H1 (cell line): ENCODE measurements around the gene CHD9. TPM values are rescaled to one million over a fixed set of nuclear protein-coding genes. Genes with fewer than 3 reads are reported as not detected.

Source experiments
- CTCF ChIA-PET: fragments of 300-600 bp; sonication (Branson Sonifier 250); formaldehyde crosslinking; loops from one replicate; lab custom pipeline; 2021; ENCODE audit not compliant: partially characterized antibody; lab: Charles Lee
- POLR2A ChIA-PET: fragments of 300-600 bp; sonication (Branson Sonifier 250); formaldehyde crosslinking; loops from one replicate; lab custom pipeline; 2021; ENCODE audit warnings: inconsistent platforms; ENCODE audit not compliant: partially characterized antibody; lab: Charles Lee
- DNase-seq, 2 experiments: peaks; one replicate each; pipeline versions ENCODE4 v3.0.0 to v3.0.0-alpha.2; 2010 to 2022; ENCODE audit warnings: low spot score in 2 of 2, low read depth in 1 of 2, mixed read lengths in 1 of 2
- FAIRE-seq: peaks from 2 replicates; lab custom pipeline; 2011; peaks lifted over from hg19 to GRCh38; lab: Jason Lieb, UNC
- H2AFZ ChIP-seq: 2 replicates; pipeline ENCODE4 v1.8.1; 2012; ENCODE audit warnings: low read length, inconsistent platforms
- H2AK5ac ChIP-seq: 2 replicates; pipeline ENCODE4 v1.6.1; 2013; ENCODE audit warnings: low read depth, low read length
- H2BK120ac ChIP-seq: replicated peaks from 2 replicates; pipeline ENCODE3; 2013; ENCODE audit warnings: low read depth, low read length, inconsistent platforms
- H2BK12ac ChIP-seq: 2 replicates; pipeline ENCODE4 v1.6.1; 2013; ENCODE audit warnings: low read depth, low read length
- H2BK15ac ChIP-seq: 2 replicates; pipeline ENCODE4 v1.6.1; 2013; ENCODE audit warnings: low read length
- H2BK20ac ChIP-seq: 2 replicates; pipeline ENCODE4 v1.6.1; 2013; ENCODE audit warnings: low read length
- H2BK5ac ChIP-seq: 2 replicates; pipeline ENCODE4 v1.6.1; 2013; ENCODE audit warnings: low read depth, low read length
- H3K14ac ChIP-seq: 2 replicates; pipeline ENCODE4 v1.6.1; 2013; ENCODE audit warnings: inconsistent platforms; ENCODE audit not compliant: insufficient read length
- H3K18ac ChIP-seq: 2 replicates; pipeline ENCODE4 v1.6.1; 2013; ENCODE audit warnings: low read length; ENCODE audit errors: extremely low read depth
- H3K23ac ChIP-seq: 2 replicates; pipeline ENCODE4 v1.6.1; 2013; ENCODE audit warnings: inconsistent platforms; ENCODE audit not compliant: insufficient read length
- H3K23me2 ChIP-seq: 2 replicates; pipeline ENCODE4 v1.6.1; 2013; ENCODE audit warnings: low read depth, low read length
- H3K27ac ChIP-seq: 2 replicates; pipeline ENCODE4 v1.6.1; 2011; ENCODE audit warnings: low read depth, low read length, inconsistent platforms
- H3K27me3 ChIP-seq, 4 experiments: replicated peaks in 1 of 4; 1 replicate in 1 of 4; 2 replicates in 3 of 4; pipeline versions ENCODE4 v1.6.1 to v1.8.1; 2011 to 2013; ENCODE audit warnings: low read length in 3 of 4, mild to moderate bottlenecking in 3 of 4, inconsistent platforms in 2 of 4, mixed read lengths in 2 of 4, moderate library complexity in 1 of 4; ENCODE audit not compliant: control insufficient read depth in 3 of 4, insufficient read depth in 3 of 4; ENCODE audit errors: extremely low read depth in 1 of 4
- H3K36me3 ChIP-seq, 4 experiments: 2 replicates each; pipeline versions ENCODE4 v1.6.1 to v1.8.1; 2011 to 2013; ENCODE audit warnings: mild to moderate bottlenecking in 4 of 4, low read length in 3 of 4, moderate library complexity in 2 of 4, control low read depth in 1 of 4, inconsistent platforms in 1 of 4; ENCODE audit not compliant: insufficient read depth in 4 of 4, control insufficient read depth in 2 of 4
- H3K4ac ChIP-seq: replicated peaks from 2 replicates; pipeline ENCODE3; 2013; ENCODE audit warnings: low read length, low read depth, mixed read lengths, inconsistent platforms; ENCODE audit not compliant: insufficient read length
- H3K4me1 ChIP-seq, 4 experiments: replicated peaks in 1 of 4; 1 replicate in 1 of 4; 2 replicates in 3 of 4; pipeline versions ENCODE4 v1.6.1 to v1.8.1; 2011 to 2013; ENCODE audit warnings: low read length in 3 of 4, inconsistent platforms in 2 of 4, mixed read lengths in 1 of 4; ENCODE audit not compliant: insufficient read depth in 4 of 4, control insufficient read depth in 3 of 4
- H3K4me2 ChIP-seq, 2 experiments: 2 replicates each; pipeline versions ENCODE4 v1.6.1 to v1.8.1; 2011 to 2013; ENCODE audit warnings: low read depth in 2 of 2, low read length in 2 of 2, control low read depth in 1 of 2, inconsistent platforms in 1 of 2, mild to moderate bottlenecking in 1 of 2; ENCODE audit not compliant: insufficient read depth in 1 of 2
- H3K4me3 ChIP-seq, 4 experiments: fragments of 200-600, 300-600 bp in 1 of 4; sonication (generic), shearing (Covaris generic), sonication (Bioruptor Twin) in 1 of 4; 2 replicates each; pipeline versions ENCODE4 v1.5.1 to v1.8.1; 2011 to 2016; ENCODE audit warnings: low read length in 4 of 4, low read depth in 3 of 4, control low read depth in 2 of 4, inconsistent platforms in 2 of 4, mild to moderate bottlenecking in 2 of 4, mixed read lengths in 1 of 4, moderate library complexity in 1 of 4; ENCODE audit not compliant: insufficient read depth in 2 of 4; ENCODE audit errors: extremely low read depth in 1 of 4
- H3K56ac ChIP-seq: replicated peaks from 2 replicates; pipeline ENCODE3; 2013; ENCODE audit warnings: low read depth, mild to moderate bottlenecking, mixed read lengths, low read length, inconsistent platforms; ENCODE audit not compliant: insufficient read length
- H3K79me1 ChIP-seq: 2 replicates; pipeline ENCODE4 v1.6.1; 2013; ENCODE audit warnings: low read depth, low read length, control low read depth
- H3K79me2 ChIP-seq, 2 experiments: 2 replicates each; pipeline versions ENCODE4 v1.6.1 to v1.8.1; 2012 to 2013; ENCODE audit warnings: low read length in 2 of 2, mild to moderate bottlenecking in 2 of 2, inconsistent platforms in 1 of 2; ENCODE audit not compliant: insufficient read depth in 2 of 2, control insufficient read depth in 1 of 2
- H3K9ac ChIP-seq, 4 experiments: replicated peaks in 1 of 4; 1 replicate in 1 of 4; 2 replicates in 3 of 4; pipeline versions ENCODE4 v1.6.1 to v1.8.1; 2011 to 2013; ENCODE audit warnings: low read depth in 3 of 4, low read length in 3 of 4, control low read depth in 2 of 4, mild to moderate bottlenecking in 2 of 4, moderate library complexity in 2 of 4, inconsistent platforms in 1 of 4; ENCODE audit errors: extremely low read depth in 1 of 4
- H3K9me3 ChIP-seq, 2 experiments: 2 replicates each; pipeline versions ENCODE4 v1.6.1 to v1.8.1; 2012 to 2013; ENCODE audit warnings: mild to moderate bottlenecking in 2 of 2, moderate library complexity in 2 of 2, control low read depth in 1 of 2, inconsistent platforms in 1 of 2, low read depth in 1 of 2, low read length in 1 of 2, mixed read lengths in 1 of 2; ENCODE audit not compliant: insufficient read depth in 2 of 2
- H4K20me1 ChIP-seq, 2 experiments: replicated peaks in 1 of 2; 2 replicates each; pipeline versions ENCODE3 to v1.8.1; 2011 to 2013; ENCODE audit warnings: inconsistent platforms in 2 of 2, low read length in 2 of 2, mild to moderate bottlenecking in 1 of 2; ENCODE audit not compliant: insufficient read depth in 2 of 2, control insufficient read depth in 1 of 2
- H4K5ac ChIP-seq: 2 replicates; pipeline ENCODE4 v1.6.1; 2013; ENCODE audit warnings: low read length, low read depth, mixed read lengths, inconsistent platforms; ENCODE audit not compliant: insufficient read length
- H4K8ac ChIP-seq: 2 replicates; pipeline ENCODE4 v1.8.0; 2013; ENCODE audit warnings: mild to moderate bottlenecking, moderate library complexity, low read length, inconsistent platforms; ENCODE audit not compliant: insufficient read depth; ENCODE audit errors: extremely low read depth
- H4K91ac ChIP-seq: replicated peaks from 2 replicates; pipeline ENCODE3; 2013; ENCODE audit warnings: low read length, mixed read lengths, inconsistent platforms; ENCODE audit not compliant: insufficient read length
- ATF2 ChIP-seq: IDR thresholded peaks from 2 replicates; pipeline ENCODE4 v1.6.1; 2012; ENCODE audit warnings: low read length, inconsistent platforms
- BRCA1 ChIP-seq: IDR thresholded peaks from 2 replicates; pipeline ENCODE4 v1.6.1; 2012; ENCODE audit warnings: low read depth, low read length, improper control_type of control experiment
- CBX5 ChIP-seq: fragments of 300-800, 300-1000 bp; sonication (generic); IDR thresholded peaks from 2 replicates; pipeline ENCODE4 v1.7.1; 2016; ENCODE audit warnings: antibody characterized with exemption, low read length, low read depth
- GTF2F1 ChIP-seq: IDR thresholded peaks from 2 replicates; pipeline ENCODE4 v1.6.1; 2012; ENCODE audit warnings: low read depth, low read length, improper control_type of control experiment, borderline replicate concordance
- HDAC6 ChIP-seq: IDR thresholded peaks from one replicate; pipeline ENCODE4 v1.7.1; 2012; ENCODE audit warnings: low read depth, mild to moderate bottlenecking, inconsistent platforms, low read length, moderate library complexity
- JUND ChIP-seq: IDR thresholded peaks from 2 replicates; pipeline ENCODE4 v1.6.1; 2011; ENCODE audit warnings: mild to moderate bottlenecking, improper control_type of control experiment, low read length
- MAFK ChIP-seq: IDR thresholded peaks from 2 replicates; pipeline ENCODE4 v1.6.1; 2012; ENCODE audit warnings: low read depth, mild to moderate bottlenecking, improper control_type of control experiment, low read length
- NANOG ChIP-seq: IDR thresholded peaks from 2 replicates; pipeline ENCODE4 v1.6.1; 2011; ENCODE audit warnings: low read length, low read depth, mild to moderate bottlenecking, inconsistent platforms; ENCODE audit not compliant: insufficient read depth, poor library complexity, severe bottlenecking
- SP1 ChIP-seq: IDR thresholded peaks from 2 replicates; pipeline ENCODE4 v1.6.1; 2011; ENCODE audit warnings: low read depth, low read length
- WGBS, 2 experiments: shearing (Covaris generic) in 1 of 2; methylation state at CpG; one replicate each; pipeline versions ENCODE4 v1.1.6 to v1.1.7; 2013 to 2015; ENCODE audit warnings: low lambda C conversion rate in 2 of 2, mixed read lengths in 2 of 2, inconsistent platforms in 1 of 2, low coverage in 1 of 2, missing lambda C conversion rate in 1 of 2; ENCODE audit not compliant: insufficient replicate concordance in 2 of 2, insufficient coverage in 1 of 2, insufficient read length in 1 of 2; ENCODE audit errors: extremely low coverage in 1 of 2, missing lambda C conversion rate in 1 of 2; 5-methylcytosine and 5-hydroxymethylcytosine counted together
- polyA plus RNA-seq, 7 experiments: library from polyadenylated mRNA; depleted of rRNA in 3 of 7; stranded (reverse) in 5 of 7; unstranded in 2 of 7; fragments of >200 nt in 5 of 7; fragments of 200-250 nt in 2 of 7; gene quantifications; 1 replicate in 5 of 7; 2 replicates in 1 of 7; 4 replicates in 1 of 7; pipeline versions ENCODE4 v1.2.1 to v1.2.3, GENCODE V29; 2011 to 2013; ENCODE audit warnings: missing spikeins in 2 of 7, mixed read lengths in 2 of 7
- total RNA-seq: library from RNA; stranded (reverse); fragmentation: NEBNext Ultra II Directional; extraction: Animal tissue kit (Norgen Biotek cat#: 25700); gene quantifications from 2 replicates; pipeline ENCODE4 v1.2.1, GENCODE V29; 2021

Gene CHD9
- total and polyA plus RNA-seq, 2 of the 8 experiments (the other 6 are each of a cell fraction or from before 2014, with no cell fraction given) = 9.9 to 32.4 TPM

GRCh38 chr16:53035176-53035942, 19.4 kb upstream of the CHD9 start:
- no peak overlapping the region for H3K23ac ChIP-seq
- H3K18ac ChIP-seq = no peak overlapping the region
- H3K14ac ChIP-seq = no peak overlapping the region
- no peak overlapping the region for H2BK5ac ChIP-seq
- H3K79me1 ChIP-seq = no peaks in the 10 kb centered on the region
- H3K4ac ChIP-seq = no peak overlapping the region
- H2BK12ac ChIP-seq = no peak overlapping the region
- H3K56ac ChIP-seq = no peak overlapping the region
- H3K23me2 ChIP-seq = no peaks in the 10 kb centered on the region
- FAIRE-seq = no peak
- H2BK20ac ChIP-seq = no peak overlapping the region
- no peak overlapping the region for H4K8ac ChIP-seq
- no peak overlapping the region for H2BK15ac ChIP-seq
- no peak overlapping the region for H2BK120ac ChIP-seq
- no peak overlapping the region for H3K4me3 ChIP-seq
- H4K91ac ChIP-seq = no peak overlapping the region
- H3K27ac ChIP-seq = no peak overlapping the region
- no peak overlapping the region for H2AFZ ChIP-seq
- no peak for TF ChIP-seq SP1
- TF ChIP-seq JUND = no peak
- no peak for TF ChIP-seq MAFK
- no peak for TF ChIP-seq BRCA1
- no peak for TF ChIP-seq CBX5
- no peak for TF ChIP-seq NANOG
- no peak for TF ChIP-seq HDAC6
- TF ChIP-seq GTF2F1 = no peak
- no peak for TF ChIP-seq ATF2
- H4K5ac ChIP-seq = no peak overlapping the region
- H4K20me1 ChIP-seq = no peaks in the 10 kb centered on the region
- 87% methylated on average over 3 of the region's 3 CpGs; no CpG with 5 or more reads in 1 of the 2 experiments for WGBS, 2 experiments
- H3K79me2 ChIP-seq = no peaks in the 10 kb centered on the region
- H3K9ac ChIP-seq = no peak overlapping the region
- no peaks in the 10 kb centered on the region for H3K36me3 ChIP-seq
- POLR2A ChIA-PET = no interaction called here
- no peak overlapping the region for H3K4me2 ChIP-seq
- no peak for DNase-seq
- H3K4me1 ChIP-seq = peaks cover 0 to 10% (median 4%) of the 10 kb centered on the region in 4 experiments; a peak in 6 of 7 replicates
- CTCF ChIA-PET = no interaction called here
- H3K9me3 ChIP-seq = peaks cover 0 to 10% of the 10 kb centered on the region in 2 experiments; a peak in 1 of 4 replicates
- H3K27me3 ChIP-seq = peaks cover 0 to 2% (median 0%) of the 10 kb centered on the region in 4 experiments; a peak in 1 of 7 replicates
- no peak overlapping the region; the same call in 1 of the 2 replicates for H2AK5ac ChIP-seq
